GM20431 (cell line): Measurements from ENCODE around the gene PLIN1.

Experiments
- in situ Hi-C: fragments of 300-500 bp; cut with MseI, MboI; formaldehyde crosslinking; loops from one replicate; pipeline ENCODE4 v1.15.0; 2020; ENCODE audit warnings: low sequenced_read_pairs; ENCODE audit not compliant: unreplicated experiment

PLIN1 gene

DNA sequence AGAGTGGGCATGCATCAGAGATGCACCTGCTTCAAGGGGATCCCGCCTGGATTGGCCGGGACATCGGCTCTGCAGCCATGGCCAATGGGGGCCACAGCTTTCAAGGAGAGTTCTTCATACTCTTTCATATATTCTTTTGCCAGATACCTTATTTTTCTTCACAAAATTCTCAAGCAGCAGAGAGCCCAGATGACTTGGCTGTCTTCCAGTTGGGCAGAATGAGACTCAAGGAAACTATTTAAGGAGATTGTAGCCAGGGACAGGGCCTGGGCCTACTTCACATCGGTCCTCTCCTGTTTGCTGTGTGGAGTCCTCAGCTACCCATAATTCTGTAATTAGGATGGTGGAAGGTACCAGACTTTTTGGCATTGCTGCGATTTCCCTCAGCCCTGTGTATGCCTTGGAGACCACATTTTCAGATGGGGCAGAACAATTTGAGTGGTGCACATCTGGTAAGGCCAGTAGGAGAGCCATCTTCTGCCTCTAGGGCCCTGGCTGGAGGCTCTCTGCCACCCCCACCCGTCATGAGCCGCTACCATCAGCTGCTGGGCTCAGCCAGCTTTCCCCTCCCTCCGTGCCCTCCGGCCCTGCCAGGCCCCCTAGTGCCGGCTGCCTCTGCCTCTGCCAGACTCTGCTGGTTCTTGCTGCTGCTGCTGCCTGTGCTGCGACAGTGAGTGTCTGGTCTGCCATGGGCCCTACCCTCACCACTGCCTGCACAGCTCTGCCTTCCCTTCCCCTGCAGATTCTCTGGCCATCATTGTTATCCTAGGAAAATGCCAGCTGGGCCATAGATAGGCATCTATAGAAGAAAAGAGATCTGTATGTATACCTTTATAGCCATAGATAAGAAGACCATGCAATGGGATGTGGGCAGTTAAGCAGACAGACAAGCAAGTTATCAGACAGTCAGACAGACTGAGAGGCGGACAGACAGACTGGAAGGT, 6.7 kb downstream of the PLIN1 start:
- in situ Hi-C loops: no loop called here

DNA sequence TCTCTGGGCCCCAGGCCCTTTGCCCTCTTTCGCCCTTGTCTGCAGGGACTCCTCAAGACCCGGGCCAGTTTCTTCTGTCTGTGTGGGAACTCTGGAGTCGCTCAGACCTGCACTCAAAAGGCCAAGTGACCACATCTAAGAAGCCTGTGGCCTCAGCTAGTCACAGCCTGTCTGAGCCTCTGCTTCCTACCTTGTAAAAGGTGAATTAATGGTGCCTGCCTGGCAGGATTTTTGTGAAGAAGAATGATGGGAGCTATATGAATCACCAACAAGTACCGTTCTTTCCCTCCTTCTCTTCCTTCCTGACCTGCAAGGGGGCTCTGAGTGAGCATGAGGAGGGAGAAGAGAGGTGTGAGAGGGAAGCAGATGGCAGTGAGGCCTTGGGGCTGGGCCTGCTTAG, 7.5 kb downstream of the PLIN1 start:
- in situ Hi-C loops: no loop called here

DNA sequence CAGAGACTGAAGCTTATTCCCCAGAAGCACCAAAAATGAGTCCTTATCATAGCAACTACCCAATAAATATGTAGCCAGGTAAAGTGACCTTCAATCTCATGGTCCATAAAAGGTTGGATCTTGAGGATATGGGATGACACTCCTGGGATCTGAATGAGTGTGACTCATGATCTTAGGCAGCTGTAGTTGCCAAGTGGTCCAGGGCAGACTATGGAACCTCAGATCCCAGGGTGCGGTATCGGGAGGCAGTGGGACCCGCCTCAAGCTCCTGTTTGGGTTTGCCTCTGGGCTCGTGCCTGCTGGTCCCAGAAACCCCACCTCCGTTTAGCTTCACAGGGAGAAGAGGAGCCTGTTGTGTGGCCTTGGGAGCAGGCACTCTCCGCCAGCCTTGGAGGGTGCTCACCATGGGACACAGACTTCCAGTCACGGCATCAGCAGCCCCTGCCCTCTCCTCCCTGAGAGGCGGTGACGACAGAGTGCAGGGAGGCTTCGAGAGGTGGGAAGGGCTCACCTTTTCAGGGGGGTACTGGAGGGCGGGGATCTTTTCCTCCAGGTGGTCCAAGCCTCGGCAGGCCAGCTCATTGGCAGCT, 8.1 kb downstream of the PLIN1 start:
- in situ Hi-C loops: no loop called here

DNA sequence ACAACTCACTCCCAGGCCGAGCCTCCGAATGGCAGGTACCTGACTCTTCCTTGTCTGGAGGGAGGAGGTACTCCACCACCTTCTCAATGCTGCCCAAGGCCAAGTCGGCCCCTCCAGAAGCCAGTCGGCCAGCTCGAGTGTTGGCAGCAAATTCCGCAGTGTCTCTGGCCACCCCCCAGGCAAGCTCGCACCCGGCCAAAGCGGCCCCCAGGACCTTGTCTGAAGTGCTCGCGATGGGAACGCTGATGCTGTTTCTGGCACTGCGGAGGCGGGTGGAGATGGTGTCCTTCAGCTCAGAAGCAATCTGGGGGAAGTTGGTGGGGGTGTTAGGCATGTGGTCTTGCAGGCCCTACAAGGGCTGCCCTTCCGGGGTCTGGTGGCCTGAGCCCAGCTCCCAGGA, 9.2 kb downstream of the PLIN1 start:
- in situ Hi-C loops: no loop called here

DNA sequence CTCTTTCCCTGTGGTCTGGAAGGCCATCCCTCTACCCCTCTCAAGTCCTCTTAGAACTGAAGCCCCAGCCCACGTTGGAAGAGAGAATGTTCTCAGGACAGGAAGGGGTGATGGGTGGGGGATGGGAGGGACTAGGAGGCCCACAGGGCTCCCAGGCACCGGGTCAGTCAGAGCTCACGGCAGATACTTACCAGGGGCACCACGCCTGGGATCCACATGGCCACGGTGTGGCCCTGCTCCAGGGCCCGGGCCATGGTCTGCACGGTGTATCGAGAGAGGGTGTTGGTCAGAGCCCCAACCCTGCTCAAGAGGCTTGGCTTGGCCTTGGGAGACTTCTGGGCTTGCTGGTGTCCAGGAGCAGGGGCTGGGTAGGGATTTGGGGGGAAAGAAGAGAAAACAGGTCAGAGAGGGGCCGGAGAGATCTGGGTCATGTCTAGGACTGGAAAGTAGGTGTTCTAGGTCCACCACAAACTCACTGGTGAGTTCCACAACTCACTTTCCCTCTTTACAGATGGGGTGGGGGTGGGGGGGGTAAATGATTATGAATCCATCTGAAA, 9.8 kb downstream of the PLIN1 start:
- in situ Hi-C loops: no loop called here

DNA sequence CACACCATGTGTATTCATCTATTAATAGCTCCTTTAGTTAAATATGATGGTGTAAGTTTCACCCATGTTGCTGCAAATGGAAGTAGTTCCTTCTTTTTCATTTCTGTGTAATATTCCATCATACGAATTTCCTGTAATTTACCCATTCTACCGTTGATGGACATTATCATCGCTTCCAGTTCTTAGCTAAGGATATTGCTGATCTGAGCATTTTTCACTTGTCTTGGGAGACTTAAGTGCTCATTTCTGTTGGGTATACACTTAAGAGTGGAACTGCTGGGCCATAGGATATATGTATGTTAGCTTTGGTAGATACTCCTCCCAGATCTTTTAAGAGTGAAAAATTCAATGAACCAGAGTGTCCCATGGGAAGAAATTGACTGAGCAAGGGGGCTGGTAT, 11.0 kb downstream of the PLIN1 start:
- in situ Hi-C loops: no loop called here

DNA sequence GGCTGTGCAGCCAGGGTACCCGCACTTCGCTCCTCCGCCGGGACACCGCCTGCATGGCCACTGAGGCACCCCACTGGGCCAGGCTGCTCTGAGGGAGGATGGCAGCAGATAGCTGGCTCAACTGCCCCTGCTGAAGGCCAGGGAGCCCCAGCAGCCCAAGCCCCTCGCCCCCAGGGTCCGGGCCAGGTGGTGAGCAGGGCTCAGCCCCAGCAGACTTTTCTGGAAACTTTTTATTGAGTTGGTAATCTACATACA, 11.5 kb downstream of the PLIN1 start:
- in situ Hi-C loops: no loop called here

DNA sequence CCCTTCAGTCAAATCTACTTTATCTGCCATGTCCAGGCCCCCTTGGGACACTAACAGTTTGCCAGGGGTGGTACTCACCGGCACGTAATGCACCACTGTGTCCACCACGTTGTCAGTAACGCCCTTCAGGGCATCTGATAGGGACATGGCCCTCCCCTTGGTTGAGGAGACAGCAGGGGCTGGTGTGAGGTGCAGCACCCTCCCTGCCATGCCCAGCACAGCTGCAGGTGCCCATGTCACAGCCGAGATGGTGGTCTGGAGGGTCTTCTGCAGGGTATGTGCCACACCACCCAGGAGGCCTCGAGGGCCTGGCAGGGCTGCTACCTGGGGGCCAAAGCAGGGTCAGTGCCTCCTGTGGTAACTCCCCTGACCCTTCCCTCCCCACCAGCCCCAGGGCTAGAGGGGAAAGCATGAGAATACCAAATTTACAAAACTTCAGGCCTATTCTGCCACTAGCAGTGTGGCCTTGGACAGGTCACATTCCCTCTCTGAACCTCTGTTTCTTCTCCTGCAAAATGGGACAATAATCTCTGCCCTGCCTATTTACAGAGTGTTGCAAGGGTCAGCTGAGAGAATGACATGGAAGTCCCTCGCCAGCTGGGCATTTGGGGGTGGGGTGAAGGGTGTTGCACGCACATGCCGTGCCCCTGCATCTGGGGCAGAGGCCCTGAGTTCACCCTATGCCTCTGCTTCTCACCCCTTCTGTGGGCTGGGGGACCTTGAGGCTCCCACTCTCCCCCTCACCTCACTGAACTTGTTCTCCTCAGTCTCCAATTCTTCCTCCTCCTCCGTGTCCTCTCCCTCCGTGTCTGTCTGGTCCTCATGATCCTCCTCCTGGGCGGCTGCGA, 12.1 kb downstream of the PLIN1 start:
- in situ Hi-C loops: no loop called here

DNA sequence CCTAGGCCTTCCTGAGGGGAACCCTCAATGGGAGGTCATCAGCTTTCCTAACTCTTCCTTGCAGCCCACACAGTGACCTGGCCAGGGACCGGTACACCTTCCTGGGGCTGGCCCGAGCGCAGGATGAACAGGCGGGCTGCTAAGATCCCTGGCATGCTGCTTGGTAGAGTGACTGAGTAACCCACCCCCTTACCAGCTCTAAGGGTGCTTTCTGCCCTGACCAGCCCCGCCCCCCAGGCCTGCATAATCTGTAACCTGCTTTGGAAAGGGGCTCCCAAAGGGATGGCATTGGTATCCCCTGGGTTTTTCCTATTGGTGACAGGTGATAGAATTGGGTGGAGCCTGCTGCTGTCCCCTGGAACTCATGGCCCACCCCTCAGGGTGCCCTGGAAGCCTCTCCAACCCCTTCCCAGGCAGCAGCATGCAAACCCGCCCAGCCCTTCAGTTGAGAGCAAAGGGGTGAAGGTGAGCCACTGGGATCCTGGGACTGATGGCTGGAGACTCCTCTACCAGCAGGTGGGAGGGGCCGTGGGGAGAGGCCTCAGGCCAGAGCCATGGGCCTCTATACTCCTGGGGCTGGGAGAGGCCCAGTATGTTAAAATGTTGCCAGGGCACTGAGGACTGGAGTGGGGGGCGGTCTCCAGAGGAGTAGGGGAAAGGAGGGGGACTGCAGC, 12.8 kb downstream of the PLIN1 start:
- in situ Hi-C loops: no loop called here

DNA sequence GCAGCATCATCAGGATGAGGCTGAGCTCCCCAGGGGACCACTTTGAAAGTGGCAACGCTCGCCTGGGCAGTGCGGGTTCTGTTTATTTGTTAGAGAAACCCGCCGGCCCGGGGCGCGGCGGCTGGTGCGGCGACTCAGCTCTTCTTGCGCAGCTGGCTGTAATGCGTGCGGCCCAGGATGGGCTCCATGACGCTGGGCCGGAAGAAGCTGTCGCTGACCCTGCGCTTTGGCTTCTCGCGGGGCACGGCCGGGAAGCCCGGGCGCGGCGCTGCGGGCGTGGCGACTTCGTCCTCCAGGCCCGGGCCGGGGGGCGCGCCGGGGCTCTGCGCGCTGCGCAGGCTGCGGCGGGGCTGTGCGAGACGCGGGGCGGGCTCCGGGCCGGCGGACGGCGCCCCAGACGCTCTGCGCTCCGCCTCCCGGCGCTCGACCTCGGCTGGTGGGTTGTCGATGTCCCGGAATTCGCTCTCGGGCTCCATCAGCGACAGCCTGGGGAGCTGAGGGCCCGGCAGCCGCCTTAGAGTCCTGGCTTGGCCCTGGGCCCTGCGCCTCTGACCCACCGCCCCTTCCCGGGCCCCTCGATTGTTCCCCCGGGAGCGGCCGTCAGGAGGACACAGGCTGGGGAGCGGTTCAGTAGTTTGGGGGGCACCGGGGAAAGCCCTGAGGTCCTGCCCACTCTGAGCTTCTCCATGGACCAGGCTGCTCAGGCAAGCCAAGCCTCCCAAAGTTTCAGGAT, 13.6 kb downstream of the PLIN1 start:
- in situ Hi-C loops: no loop called here

DNA sequence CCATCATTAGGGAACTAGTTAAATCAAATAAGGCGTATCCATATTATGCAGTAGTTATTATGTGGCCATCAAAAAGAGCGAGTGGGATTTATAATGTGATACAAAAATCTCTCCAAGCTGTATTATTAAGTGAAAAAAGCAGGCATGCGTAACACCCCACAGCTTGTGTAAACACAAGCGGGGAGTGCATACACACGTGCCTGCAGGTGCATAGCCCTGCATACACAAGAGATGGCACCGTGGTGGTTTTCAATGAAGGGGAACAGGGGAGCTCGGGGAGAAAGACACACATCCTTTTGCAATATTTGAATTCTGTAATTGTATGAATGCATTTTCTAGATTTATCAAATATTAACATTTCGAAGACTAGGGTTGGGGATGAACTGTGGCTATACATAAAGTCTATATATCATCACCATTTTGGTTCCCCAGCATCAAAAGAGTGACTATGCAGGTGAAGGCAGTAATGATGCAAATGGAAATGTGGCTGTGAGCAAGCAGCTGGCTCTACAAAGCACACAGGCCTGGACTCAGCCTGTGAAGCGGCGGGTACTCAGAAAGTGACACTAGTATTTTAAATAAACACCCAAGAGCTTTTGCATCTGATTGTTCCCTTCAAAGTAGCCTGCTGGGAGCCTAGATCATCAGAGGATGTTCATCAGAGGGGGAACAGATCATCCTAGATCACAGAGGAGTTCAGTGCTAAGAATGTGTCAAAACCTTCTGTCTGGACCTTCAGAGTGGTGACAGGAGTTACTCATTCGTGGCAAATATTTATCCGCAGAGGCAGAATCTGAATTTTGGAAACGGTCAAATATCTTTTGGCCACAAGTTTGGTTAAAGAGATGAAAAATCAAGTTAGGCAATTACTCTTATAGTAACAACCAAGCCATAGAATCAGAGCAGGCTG, 14.5 kb downstream of the PLIN1 start:
- in situ Hi-C loops: no loop called here

DNA sequence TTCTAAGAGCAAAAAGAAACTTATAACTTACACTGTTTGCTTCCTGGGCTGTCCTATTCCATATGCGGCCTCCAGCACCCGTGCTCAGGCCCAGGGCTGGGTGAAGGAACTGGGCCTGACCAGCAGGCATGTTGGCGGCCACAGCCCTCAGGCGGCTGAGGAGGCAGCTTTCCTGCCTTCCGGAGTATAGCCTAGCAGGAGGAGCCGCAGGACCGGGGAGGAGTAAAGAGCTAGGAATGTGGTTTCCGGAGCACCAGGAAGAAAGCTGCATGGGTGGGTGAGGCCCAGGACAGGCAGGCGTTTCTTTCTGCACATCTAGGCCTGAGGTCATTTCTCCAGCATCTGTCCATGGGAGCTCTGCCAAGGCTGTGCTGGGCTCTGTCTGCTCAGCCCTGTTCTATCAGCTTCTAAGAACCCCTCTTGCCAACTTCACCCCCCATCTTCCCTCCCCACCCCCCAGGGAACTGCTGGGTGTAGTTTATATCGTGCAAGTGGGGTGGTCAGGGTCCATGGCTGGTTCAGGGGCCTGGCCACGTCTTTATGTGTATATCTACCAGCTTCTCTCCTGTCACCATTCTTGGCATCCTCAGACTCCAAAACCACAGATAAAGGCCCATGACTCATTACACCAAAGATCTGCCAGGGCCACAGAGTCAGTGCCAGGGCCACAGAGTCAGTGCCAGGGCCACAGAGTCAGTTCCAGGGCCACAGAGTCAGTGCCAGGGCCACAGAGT, 16.1 kb downstream of the PLIN1 start:
- in situ Hi-C loops: no loop called here

DNA sequence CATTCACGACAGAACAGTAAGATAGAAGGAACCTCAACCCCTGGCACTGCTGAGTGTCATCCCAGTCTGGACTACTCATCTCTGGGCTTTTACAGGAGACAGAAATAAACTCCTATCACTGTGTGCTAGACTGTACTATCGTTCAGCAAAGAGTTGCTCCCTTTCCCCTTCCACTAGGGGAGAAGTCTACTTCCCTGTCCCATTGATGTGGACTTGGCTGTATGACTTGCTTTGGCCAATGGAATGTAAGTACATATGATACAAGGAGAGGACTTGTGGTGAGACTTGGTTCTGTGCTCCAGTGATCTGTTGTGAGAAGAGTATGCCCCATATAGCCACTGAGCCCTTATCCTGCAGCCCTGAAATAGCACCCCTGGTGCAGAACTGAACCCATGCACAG, 18.6 kb downstream of the PLIN1 start:
- in situ Hi-C loops: no loop called here

DNA sequence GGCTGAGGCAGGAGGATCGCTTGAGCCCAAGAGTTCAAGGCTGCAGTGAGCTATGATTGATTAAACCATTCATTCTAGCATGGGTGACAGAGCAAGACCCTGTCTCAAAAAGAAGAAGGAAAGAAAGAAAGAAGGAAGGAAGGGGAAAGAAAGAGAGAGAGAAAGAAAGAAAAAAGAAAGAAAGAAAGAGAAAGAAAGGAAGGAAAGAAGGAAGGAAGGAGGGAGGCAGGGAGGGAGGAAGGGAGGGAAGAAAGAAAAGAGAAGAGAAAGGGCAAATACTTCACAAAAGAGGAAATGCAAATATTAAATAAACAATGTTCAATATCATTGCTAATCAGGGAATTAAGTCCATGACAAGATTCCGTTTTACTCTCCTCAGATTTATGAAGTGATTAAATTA, 19.9 kb downstream of the PLIN1 start:
- in situ Hi-C loops: no loop called here

DNA sequence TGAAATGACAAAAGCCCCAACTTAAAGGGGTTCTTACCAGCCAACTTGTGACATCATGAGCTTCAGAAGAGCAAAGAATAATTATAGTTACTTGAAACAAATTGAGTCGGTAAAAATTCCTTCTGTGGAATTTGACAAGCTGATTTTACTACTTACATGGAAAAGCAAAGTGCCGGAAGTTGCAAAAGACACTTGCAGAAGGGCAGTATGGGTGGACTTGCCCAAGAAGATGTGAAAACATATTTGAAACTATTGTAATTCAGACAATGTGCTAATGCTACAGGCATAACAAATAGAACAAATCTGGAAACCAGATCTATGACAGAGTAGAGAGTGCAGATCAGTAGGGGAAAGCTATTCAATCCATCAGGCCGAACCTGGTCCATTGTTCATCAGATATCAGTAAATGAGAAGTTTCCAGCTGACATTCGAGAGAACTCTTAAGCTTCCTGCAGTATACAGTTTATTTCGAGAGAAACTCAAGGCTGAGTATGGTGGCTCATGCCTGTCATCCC, 21.4 kb downstream of the PLIN1 start:
- in situ Hi-C loops: no loop called here

DNA sequence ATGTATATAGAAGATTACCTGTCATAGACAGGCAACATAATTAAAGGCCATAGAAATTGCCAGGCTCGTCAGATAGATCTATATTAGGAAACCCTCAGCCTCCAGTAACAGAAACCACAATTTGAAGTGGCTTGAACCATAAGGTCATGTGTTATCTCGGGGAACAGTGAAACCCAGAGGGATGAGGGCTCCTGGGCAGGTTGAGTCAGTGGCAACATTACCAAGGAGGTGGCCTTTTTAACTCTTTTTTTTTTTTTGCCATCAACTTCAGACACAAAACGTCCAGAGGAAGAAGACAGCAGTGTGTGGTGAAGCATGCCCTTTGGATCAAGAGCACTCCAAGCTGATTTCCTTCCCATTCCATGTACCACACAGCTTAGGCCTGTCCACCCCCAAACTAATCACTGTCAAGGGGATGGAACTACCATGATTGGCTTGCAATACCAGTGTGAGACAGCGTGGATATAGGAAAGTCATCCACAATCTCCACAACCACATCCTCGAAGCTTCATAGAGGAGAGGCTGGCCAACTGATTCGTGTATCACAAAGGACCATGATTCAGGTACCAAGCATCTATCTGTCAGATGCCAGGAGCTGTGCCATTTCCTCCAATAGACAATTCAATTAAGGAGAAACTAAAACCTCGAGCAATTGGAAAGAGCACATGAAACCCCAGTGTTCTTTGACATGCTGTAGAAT, 22.9 kb downstream of the PLIN1 start:
- in situ Hi-C loops: no loop called here
